GM18502 (cell line): ENCODE data around the gene LASP1.
"Not testable (repeated sequence)": the region's sequence is repeated elsewhere in the genome, so short reads cannot be mapped to it uniquely, and the experiment has no call there.

ENCODE experiments used
- ATAC-seq: cut with Tn5 transposase; IDR thresholded peaks from one replicate; pipeline ENCODE4 v1.9.1; 2021; ENCODE audit warnings: mild to moderate bottlenecking; ENCODE audit not compliant: unreplicated experiment, poor library complexity

Gene LASP1, protein sequence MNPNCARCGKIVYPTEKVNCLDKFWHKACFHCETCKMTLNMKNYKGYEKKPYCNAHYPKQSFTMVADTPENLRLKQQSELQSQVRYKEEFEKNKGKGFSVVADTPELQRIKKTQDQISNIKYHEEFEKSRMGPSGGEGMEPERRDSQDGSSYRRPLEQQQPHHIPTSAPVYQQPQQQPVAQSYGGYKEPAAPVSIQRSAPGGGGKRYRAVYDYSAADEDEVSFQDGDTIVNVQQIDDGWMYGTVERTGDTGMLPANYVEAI

GRCh38 chr17:38869526-38870258 lies at the start of gene LASP1:
Gene LASP1, plus strand, starts transcription at chr17:38870058. Its CDS starts 132 bp downstream, at chr17:38870190.
- ATAC-seq: peak; percentile 44

DNA sequence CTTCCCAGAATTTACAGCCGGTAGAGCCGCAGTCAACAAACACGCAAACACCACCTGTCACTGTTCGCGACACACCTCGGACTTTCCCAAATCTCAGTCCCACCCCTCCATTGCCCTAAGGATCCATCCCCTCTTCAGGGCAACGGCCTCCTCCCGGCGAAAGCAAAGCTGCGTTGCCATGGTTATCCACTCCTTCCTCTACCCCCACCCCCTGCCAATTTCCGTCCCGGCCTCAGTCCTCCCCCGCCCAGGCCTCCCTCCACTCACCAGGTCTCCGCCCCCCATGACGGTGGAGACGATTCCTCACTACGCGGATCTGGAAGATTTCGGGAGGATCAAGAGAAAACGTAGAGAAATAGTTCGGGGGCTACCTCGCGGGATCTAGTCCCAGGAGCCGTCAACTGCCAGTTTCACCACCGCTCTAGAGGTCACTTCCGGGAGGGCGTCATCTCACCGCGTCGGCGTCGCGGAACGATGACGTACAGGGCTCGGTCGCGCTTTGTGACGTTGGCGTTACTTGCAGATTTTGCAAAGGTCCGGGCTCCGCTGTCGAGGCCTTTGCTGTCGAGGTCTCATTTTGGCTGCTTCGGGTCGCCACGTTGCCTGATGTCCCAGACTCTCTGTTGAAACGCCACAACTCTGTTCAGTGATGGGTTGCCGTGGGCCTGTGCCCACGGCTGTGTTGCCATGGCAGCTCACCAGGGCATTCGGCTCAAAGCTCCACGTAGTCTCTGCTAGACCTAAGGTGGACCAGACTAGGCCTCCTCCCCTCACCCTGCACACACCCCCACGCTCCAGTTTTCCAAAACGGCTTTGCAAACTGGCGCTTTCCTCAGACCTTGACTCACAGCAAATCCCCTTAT lies 44.7 kb upstream of the LASP1 start, which contains the start of gene CWC25:
TSS of gene CWC25 (minus strand) at position 423 of the 863 bp plus-strand sequence. CDS start at position 285, 138 bp downstream.
- ATAC-seq: peak; percentile 85

GRCh38 chr17:38825762-38826247 lies 44.1 kb upstream of the LASP1 start:
- no peak for ATAC-seq

GRCh38 chr17:38844261-38844757 lies 25.5 kb upstream of the LASP1 start:
- no peak for ATAC-seq

GRCh38 chr17:38848557-38848891 lies 21.3 kb upstream of the LASP1 start:
- no peak for ATAC-seq

DNA sequence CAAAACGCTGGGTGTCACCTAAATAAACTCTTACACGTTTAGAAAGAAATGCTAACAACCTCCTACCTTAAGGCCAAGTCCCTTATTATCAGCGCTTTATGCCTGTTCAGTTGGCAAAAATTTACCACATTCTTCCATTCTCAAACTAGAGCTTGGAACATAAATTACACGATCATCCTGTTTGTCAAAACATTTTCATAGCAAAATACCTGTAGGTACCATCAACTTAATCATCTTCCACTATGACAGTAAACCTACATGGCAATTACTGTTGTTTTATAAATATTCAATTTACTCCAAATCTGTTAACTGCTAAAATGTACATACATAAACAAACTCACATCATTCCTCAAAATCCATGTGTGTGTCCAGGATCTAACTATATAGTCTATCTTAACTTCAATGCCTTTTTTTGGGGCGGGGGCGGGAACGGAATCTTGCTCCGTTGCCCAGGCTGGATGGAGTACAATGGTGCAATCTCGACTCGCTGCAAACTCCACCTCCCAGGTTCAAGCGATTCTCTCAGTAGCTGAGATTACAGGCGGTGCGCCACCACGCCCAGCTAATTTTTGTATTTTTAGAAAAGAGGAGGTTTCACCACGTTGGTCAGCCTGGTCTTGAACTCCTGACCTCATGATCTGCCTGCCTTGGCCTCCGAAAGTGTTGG lies 20.8 kb upstream of the LASP1 start:
- no peak for ATAC-seq

DNA sequence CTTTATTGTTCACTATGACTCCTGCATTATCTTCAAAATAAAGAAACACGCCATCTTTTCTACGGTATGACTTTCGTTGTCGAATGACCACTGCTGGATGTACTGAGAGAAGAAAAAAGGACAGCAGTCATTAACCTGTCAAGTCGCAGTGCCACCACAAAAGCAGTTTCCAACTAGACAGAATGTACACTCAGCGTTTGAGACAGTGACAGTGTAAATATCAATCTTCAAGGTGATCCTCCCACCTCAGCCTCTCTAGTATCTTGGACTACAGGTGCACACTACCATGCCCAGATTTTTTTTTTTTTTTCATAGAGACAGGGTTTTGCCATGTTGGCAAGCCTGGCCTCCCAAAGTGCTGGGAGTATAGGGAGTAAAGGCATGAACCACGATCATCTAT lies 19.5 kb upstream of the LASP1 start:
- ATAC-seq: no peak

GRCh38 chr17:38851434-38851833 lies 18.4 kb upstream of the LASP1 start:
- ATAC-seq: no peak

- no peak for ATAC-seq
These were observed 17.0 kb upstream of the LASP1 start for GRCh38 chr17:38852771-38853291.

DNA sequence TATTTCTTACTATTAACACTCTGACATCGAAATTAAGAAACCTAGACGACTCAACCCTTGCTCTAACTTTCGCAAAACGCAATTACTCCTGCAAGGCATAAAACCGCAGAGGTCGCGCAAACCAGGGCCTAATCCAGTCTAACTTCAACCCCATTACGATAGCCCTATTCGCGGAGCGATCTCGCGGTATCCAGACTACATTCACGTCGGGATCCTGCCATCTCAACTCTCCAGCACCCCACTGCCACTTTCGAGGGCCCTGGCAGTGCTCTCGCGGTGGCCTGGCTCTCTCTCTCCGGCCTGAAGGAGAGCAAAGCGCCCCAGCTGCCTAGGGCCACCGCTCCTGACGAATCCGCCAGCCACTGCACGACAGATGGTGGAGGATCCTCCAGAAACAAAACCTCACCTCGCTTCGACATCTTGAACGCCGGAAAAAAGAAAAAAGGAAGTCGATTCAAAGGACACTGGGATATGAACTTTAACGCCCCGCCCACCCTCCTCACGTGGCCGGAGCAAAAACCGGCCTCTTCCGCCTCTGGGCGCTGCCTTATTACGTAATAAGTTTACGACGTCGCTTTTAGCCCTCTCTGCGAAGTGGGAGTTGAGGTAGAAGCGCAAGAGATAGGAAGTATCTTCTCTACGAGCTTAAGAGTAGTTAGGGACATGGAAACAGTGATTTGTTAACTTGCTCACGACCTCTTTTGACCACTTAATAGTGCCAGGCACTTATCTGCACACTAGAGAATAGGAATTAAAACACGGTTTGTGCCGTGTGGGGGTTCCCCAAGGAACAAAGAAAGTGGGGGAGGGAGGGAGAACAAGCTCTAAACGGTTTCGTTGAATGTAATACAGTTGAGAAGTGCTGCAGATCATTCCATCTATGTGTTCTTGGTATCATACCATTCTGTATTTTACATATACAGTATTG lies 16.3 kb upstream of the LASP1 start, which contains the start of gene RPL23:
TSS of gene RPL23 (minus strand) at position 430 of the 928 bp plus-strand sequence. CDS start at position 419, 11 bp downstream.
- peak; percentile 82 for ATAC-seq

- ATAC-seq: not testable (repeated sequence)
These were observed 14.7 kb upstream of the LASP1 start for GRCh38 chr17:38855101-38855714.

GRCh38 chr17:38857271-38857670 lies 12.6 kb upstream of the LASP1 start:
- ATAC-seq: no peak

DNA sequence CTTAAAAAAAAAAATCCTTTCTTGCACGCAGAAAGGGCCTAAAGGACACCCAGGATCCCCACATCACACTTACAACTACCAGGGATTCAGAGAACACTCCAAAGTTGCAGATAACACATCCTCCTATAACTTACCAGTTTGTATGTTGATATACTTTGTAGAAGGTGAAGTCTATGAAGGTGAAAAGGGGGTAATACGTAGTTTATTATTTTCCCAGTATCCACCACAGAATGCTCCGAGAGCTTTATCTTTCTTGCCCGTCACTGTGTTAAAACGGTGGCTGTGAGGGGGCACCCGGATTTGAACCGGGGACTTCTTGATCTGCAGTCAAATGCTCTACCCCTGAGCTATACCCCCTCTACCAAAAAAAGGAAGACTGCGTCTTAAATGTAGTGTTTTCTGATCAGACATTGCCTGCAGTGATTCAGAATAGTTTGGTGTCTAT lies 8.4 kb upstream of the LASP1 start:
- no peak for ATAC-seq

DNA sequence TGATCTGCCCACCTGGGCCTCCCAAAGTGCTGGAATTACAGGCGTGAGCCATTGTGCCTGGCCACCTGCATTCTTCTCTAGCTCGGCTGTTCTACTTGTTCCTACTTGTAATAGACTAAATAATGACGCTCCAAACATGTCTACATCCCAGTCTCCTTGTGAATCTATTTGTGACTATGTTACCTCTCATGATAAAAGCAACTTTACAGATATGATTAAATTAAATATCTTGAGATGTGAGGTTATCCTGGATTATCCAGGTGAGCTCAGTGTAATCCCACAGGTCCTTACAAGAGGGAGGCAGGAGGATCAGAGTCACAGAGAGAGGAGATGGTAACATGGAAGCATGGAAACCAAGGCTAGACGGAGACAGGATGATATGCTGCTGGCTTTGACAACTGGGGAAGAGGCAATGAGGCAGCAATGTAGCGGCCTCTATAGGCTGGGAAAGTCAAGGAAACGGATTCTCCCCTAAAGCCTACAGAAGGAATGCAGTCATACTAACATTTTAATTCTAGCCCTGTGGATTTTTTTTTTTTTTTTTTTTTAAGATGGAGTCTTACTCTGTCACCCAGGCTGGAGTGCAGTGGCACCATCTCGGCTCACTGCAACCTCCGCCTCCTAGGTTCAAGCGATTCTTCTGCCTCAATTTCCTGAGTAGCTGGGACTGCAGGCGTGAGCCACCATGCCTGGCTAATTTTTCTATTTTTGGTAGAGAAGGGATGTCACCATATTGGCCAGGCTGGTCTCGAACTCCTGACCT lies 5.0 kb upstream of the LASP1 start:
- ATAC-seq: no peak

- ATAC-seq: no peak
These were observed 2.5 kb upstream of the LASP1 start for GRCh38 chr17:38867179-38867967.

GRCh38 chr17:38867968-38868816 lies 1.7 kb upstream of the LASP1 start:
- no peak for ATAC-seq
